CD4-positive, CD25-positive, alpha-beta regulatory T cell (primary cell): ENCODE measurements around the gene SEZ6. TPM values are rescaled to one million over a fixed set of nuclear protein-coding genes. Genes with fewer than 3 reads are reported as not detected.
A peak's percentile ranks its signal among the peaks of the same experiment; 100 is the strongest.

Source experiments
- ATAC-seq, 2 donors: fragments of 150-1000 bp; cut with Tn5 transposase; one replicate each; pipeline ENCODE4 v1.10.0; 2021; ENCODE audit warnings: low read depth in 2 of 2, moderate number of reproducible peaks in 2 of 2, moderate library complexity in 1 of 2
- DNase-seq, 3 donors: peaks; one replicate each; pipeline versions ENCODE4 v3.0.0 to v3.0.0-alpha.2; 2012 to 2022; ENCODE audit warnings: mixed read lengths in 1 of 3
- H3K27ac ChIP-seq: one replicate; pipeline ENCODE4 v1.7.0; 2013; ENCODE audit warnings: mild to moderate bottlenecking, low read length; ENCODE audit not compliant: insufficient read depth, poor library complexity, severe bottlenecking
- H3K27me3 ChIP-seq: one replicate; pipeline ENCODE4 v1.7.0; 2013; ENCODE audit warnings: low read length; ENCODE audit not compliant: control insufficient read depth, insufficient read depth
- H3K36me3 ChIP-seq: one replicate; pipeline ENCODE4 v1.7.0; 2013; ENCODE audit warnings: mild to moderate bottlenecking, low read length, moderate library complexity; ENCODE audit not compliant: control insufficient read depth, insufficient read depth
- H3K4me1 ChIP-seq: 2 replicates; pipeline ENCODE4 v1.7.0; 2013; ENCODE audit warnings: mild to moderate bottlenecking, low read length; ENCODE audit not compliant: insufficient read depth, control insufficient read depth, poor library complexity, severe bottlenecking
- H3K4me3 ChIP-seq: one replicate; pipeline ENCODE4 v1.7.0; 2013; ENCODE audit warnings: low read depth, mild to moderate bottlenecking, low read length, moderate library complexity
- H3K9me3 ChIP-seq, 2 experiments: 1 replicate in 1 of 2; 2 replicates in 1 of 2; pipeline ENCODE4 v1.7.0; 2013; ENCODE audit warnings: low read length in 2 of 2, mild to moderate bottlenecking in 1 of 2, moderate library complexity in 1 of 2; ENCODE audit not compliant: control insufficient read depth in 2 of 2
- H3K27ac Mint-ChIP-seq, 3 donors: one replicate each; pipeline ENCODE4 v1.8.0; 2020 to 2022; ENCODE audit warnings: mild to moderate bottlenecking in 3 of 3, mixed read lengths in 3 of 3, moderate library complexity in 2 of 3
- H3K27me3 Mint-ChIP-seq: one replicate; pipeline ENCODE4 v1.8.0; 2022; ENCODE audit warnings: mild to moderate bottlenecking, mixed read lengths
- H3K36me3 Mint-ChIP-seq: one replicate; pipeline ENCODE4 v1.8.0; 2020; ENCODE audit warnings: mixed read lengths
- H3K4me1 Mint-ChIP-seq, 4 donors: one replicate each; pipeline ENCODE4 v1.8.0; 2020 to 2022; ENCODE audit warnings: mixed read lengths in 4 of 4, mild to moderate bottlenecking in 1 of 4
- H3K4me3 Mint-ChIP-seq, 4 donors: one replicate each; pipeline ENCODE4 v1.8.0; 2020 to 2022; ENCODE audit warnings: mild to moderate bottlenecking in 4 of 4, mixed read lengths in 4 of 4, moderate library complexity in 3 of 4
- H3K9me3 Mint-ChIP-seq, 7 donors: one replicate each; pipeline ENCODE4 v1.8.0; 2020 to 2022; ENCODE audit warnings: mixed read lengths in 7 of 7, mild to moderate bottlenecking in 3 of 7, moderate library complexity in 2 of 7
- polyA plus RNA-seq, 4 donors: library from polyadenylated mRNA; unstranded; fragments of 300-500 nt; fragmentation: Illumina TruSeq; gene quantifications; one replicate each; pipeline ENCODE4 v1.2.3, GENCODE V29; 2021
- total RNA-seq: library from RNA; stranded (reverse); gene quantifications from one replicate; pipeline ENCODE4 v1.2.3, GENCODE V29; 2022

Gene SEZ6
- total and polyA plus RNA-seq, 5 donors from 2014 or later: 0.57 to 1.2 (median 0.76) TPM; not detected in 2

DNA sequence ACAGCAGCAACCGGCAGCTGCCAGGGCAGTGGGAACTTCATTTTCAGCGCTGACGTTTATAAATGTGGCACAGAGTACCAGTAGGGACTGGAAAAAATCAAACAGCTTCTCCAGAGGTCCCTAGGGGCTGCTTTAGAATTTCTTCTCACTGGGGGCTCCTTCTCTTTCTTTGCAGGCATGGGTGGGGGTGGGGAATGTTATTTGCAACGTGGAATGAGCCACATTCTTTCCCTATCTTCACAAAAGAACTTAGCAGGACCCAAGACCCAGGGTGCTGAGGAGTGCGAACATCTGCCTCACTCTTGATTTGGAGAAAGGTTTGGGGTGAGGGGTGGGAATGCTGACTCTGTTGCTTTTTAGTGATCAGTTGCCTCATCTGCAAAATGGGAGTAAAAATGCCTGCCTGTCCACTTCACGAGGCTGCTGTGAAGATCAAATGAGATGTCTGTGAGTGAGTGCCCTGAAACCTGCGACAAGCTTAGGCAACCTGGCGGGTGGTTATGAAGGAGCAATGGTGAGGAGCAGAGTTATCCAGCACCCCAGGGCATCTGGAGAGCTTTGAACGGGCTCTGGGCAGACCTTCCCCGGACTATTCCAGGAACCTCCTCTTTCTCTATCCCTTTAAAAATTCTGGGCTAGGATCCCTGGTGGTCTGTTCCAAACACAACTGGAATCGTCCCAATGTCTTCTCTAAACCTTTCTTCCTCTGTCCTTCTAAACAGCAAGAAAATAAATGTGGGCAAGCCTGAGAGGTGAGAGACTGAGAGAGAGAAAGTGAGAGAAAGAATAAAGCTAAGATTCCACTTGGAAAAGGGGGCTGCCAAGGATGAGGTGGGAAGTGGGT lies 26.4 kb upstream of the SEZ6 start:
- Histone ChIP-seq H3K36me3 (no peaks in the 10 kb centered on the region), H3K27ac (no peak overlapping the region), H3K9me3 (peaks cover 12 to 18% of the 10 kb centered on the region in 2 experiments), H3K27me3 (peaks cover 23% of the 10 kb centered on the region), H3K4me1 (no peaks in the 10 kb centered on the region), H3K4me3 (no peak overlapping the region)
- no peak for DNase-seq
- Mint-ChIP-seq H3K36me3 (no peaks in the 10 kb centered on the region), H3K27ac (peak overlapping the region in 1 of 3 donors; percentile 22), H3K4me1 (no peaks in the 10 kb centered on the region), H3K4me3 (no peak overlapping the region), H3K27me3 (peaks cover 69% of the 10 kb centered on the region), H3K9me3 (peaks cover 3 to 11% (median 7%) of the 10 kb centered on the region in 7 donors)
- ATAC-seq: no peak

DNA sequence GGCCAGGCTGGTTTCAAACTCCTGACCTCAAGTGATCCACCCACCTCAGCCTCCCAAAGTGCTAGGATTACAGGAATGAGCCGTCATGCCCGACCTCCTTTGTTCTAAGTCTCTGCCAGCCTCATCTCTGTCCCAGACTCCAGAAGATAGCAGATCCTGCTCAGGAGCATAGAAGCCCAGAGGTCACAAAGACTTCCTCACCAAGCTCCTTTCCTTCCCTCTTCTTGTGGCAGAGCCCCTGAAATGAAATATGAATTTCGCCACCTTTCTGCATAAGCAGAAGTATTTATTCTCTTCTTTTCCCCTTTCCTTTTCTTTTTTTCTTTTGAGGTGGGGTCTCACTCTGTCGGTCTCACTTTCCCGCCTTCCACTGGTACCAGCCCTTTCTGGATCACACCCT lies 25.7 kb upstream of the SEZ6 start:
- Histone ChIP-seq H3K27ac (no peak overlapping the region), H3K4me3 (no peak overlapping the region), H3K36me3 (no peaks in the 10 kb centered on the region), H3K27me3 (peaks cover 21% of the 10 kb centered on the region), H3K9me3 (peaks cover 12 to 18% of the 10 kb centered on the region in 2 experiments), H3K4me1 (no peaks in the 10 kb centered on the region)
- peak overlapping the region in 1 of 3 donors; percentile 35 for H3K27ac Mint-ChIP-seq
- ATAC-seq: no peak
- no peak for DNase-seq
- H3K36me3 Mint-ChIP-seq: no peaks in the 10 kb centered on the region
- H3K4me1 Mint-ChIP-seq: no peaks in the 10 kb centered on the region
- peaks cover 74% of the 10 kb centered on the region for H3K27me3 Mint-ChIP-seq
- H3K4me3 Mint-ChIP-seq: no peak overlapping the region
- H3K9me3 Mint-ChIP-seq: peaks cover 3 to 11% (median 7%) of the 10 kb centered on the region in 7 donors

DNA sequence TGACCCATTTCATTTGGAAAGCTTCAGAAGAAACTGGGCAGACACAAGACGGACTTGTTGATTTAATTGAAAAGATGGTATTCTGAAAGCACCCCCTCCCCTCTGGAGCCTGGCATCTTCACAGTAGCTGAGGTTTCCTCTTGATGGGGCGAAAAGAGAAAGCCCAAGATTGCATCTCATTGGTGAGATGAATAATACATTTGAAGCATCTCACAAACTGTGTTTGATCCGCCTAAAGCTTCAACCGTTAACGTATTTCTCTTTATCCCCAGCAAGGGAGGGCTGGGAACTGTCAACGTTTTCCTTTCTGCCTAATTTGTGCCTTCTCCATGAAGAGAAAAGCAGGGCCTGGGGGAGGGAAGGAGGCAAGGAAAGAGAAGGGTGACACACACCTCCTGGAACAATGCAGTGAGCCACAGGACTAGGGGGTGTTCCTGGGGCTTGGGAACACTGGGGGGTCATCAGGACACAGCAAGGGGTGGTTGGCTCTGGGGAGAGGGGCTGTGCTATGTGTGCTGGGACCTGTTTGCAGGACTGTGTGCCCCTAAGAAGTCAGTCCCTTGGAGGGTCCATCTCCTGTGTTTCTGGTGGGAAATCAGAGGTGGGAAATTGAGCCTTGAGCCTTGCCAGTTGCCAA lies 18.6 kb upstream of the SEZ6 start:
- peaks cover 53% of the 10 kb centered on the region for H3K27me3 Mint-ChIP-seq
- H3K36me3 Mint-ChIP-seq: no peaks in the 10 kb centered on the region
- ATAC-seq (no peak), DNase-seq (no peak)
- Histone ChIP-seq H3K4me3 (no peak overlapping the region), H3K27ac (no peak overlapping the region), H3K36me3 (no peaks in the 10 kb centered on the region), H3K27me3 (peaks cover 25% of the 10 kb centered on the region), H3K4me1 (peaks cover 8% of the 10 kb centered on the region), H3K9me3 (no peaks in the 10 kb centered on the region)
- peaks cover 0 to 3% (median 0%) of the 10 kb centered on the region in 7 donors for H3K9me3 Mint-ChIP-seq
- H3K4me3 Mint-ChIP-seq: no peak overlapping the region
- H3K27ac Mint-ChIP-seq: no peak overlapping the region
- peaks cover 0 to 5% (median 0%) of the 10 kb centered on the region in 4 donors for H3K4me1 Mint-ChIP-seq

DNA sequence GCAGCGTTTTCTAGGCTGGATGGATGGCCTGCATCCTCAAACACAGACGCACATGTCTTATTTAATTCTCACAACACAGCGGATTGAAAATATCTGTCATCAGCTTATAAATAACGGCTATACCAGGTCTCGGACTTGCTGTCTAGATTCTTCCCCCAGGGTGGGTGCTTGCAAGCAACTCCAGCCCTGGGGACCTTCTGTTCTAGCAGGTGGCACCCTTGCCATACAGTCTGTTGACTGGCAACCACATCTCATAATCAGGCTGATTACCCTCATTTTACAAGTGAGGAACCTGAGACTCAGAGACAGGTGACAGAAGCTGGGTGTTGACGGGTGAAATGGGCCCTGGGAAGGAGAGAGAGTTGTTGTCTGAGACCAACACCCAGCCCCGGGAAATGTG lies 16.2 kb upstream of the SEZ6 start:
- H3K27ac Mint-ChIP-seq: peak overlapping the region in 1 of 3 donors; percentile 72
- peaks cover 60% of the 10 kb centered on the region for H3K27me3 Mint-ChIP-seq
- H3K4me1 ChIP-seq: peaks cover 14% of the 10 kb centered on the region
- no peak overlapping the region for H3K4me3 ChIP-seq
- DNase-seq (no peak), ATAC-seq (no peak)
- no peaks in the 10 kb centered on the region for H3K9me3 Mint-ChIP-seq
- peaks cover 0 to 8% (median 2%) of the 10 kb centered on the region in 4 donors for H3K4me1 Mint-ChIP-seq
- no peak overlapping the region for H3K4me3 Mint-ChIP-seq
- no peaks in the 10 kb centered on the region for H3K36me3 ChIP-seq
- no peaks in the 10 kb centered on the region for H3K36me3 Mint-ChIP-seq
- H3K27me3 ChIP-seq: peaks cover 36% of the 10 kb centered on the region
- no peaks in the 10 kb centered on the region for H3K9me3 ChIP-seq
- no peak overlapping the region for H3K27ac ChIP-seq

DNA sequence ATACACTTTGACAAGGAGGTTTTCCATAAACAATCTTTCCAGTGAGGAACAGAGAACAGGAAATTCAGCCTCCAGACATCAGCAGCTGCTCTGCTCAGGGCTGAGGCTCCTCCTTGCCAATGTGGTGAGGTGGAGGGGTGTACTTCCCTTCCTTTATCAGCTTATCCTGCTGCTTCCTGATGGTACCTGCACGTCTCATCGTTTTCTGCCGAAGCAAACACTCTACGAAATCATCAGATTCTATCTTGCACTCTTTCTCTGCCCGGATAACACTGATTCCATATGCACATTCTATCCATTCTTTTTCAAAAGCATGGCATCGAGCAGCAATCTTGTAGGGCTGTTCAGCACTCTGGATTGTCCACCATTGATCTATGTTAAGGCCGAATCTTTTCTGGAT lies 15.4 kb upstream of the SEZ6 start:
- H3K4me3 Mint-ChIP-seq: no peak overlapping the region
- no peaks in the 10 kb centered on the region for H3K36me3 Mint-ChIP-seq
- ATAC-seq (no peak), DNase-seq (no peak)
- Histone ChIP-seq H3K9me3 (no peaks in the 10 kb centered on the region), H3K4me3 (no peak overlapping the region), H3K27ac (no peak overlapping the region), H3K4me1 (peaks cover 14% of the 10 kb centered on the region), H3K27me3 (peaks cover 38% of the 10 kb centered on the region), H3K36me3 (no peaks in the 10 kb centered on the region)
- H3K9me3 Mint-ChIP-seq: no peaks in the 10 kb centered on the region
- H3K27ac Mint-ChIP-seq: no peak overlapping the region
- peaks cover 59% of the 10 kb centered on the region for H3K27me3 Mint-ChIP-seq
- peaks cover 0 to 8% (median 2%) of the 10 kb centered on the region in 4 donors for H3K4me1 Mint-ChIP-seq

DNA sequence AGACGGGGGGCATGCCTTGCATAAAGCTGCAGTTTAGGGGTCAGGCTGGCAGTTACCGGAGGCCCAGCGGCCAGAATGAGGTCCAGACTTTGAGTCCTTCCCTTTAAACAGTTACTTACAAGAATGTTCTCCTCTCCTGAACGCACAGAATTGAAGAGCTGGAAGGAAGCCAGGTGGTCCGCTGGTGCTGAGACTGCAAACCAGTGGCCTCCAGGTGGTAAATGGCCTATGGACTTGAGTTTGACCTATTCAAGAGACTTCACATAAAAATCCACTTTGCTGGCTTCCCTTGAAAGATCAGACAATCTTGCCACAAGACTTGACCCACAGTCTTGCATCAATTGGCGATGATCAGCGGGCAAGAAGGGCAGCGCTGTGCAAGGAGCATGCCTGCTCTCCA lies 14.7 kb upstream of the SEZ6 start:
- Mint-ChIP-seq H3K4me1 (peaks cover 0 to 8% (median 2%) of the 10 kb centered on the region in 4 donors), H3K36me3 (no peaks in the 10 kb centered on the region), H3K4me3 (no peak overlapping the region), H3K27ac (no peak overlapping the region), H3K27me3 (peaks cover 60% of the 10 kb centered on the region), H3K9me3 (no peaks in the 10 kb centered on the region)
- DNase-seq (no peak), ATAC-seq (no peak)
- H3K27ac ChIP-seq: no peak overlapping the region
- peaks cover 38% of the 10 kb centered on the region for H3K27me3 ChIP-seq
- no peaks in the 10 kb centered on the region for H3K9me3 ChIP-seq
- no peaks in the 10 kb centered on the region for H3K36me3 ChIP-seq
- no peak overlapping the region for H3K4me3 ChIP-seq
- peaks cover 14% of the 10 kb centered on the region for H3K4me1 ChIP-seq

DNA sequence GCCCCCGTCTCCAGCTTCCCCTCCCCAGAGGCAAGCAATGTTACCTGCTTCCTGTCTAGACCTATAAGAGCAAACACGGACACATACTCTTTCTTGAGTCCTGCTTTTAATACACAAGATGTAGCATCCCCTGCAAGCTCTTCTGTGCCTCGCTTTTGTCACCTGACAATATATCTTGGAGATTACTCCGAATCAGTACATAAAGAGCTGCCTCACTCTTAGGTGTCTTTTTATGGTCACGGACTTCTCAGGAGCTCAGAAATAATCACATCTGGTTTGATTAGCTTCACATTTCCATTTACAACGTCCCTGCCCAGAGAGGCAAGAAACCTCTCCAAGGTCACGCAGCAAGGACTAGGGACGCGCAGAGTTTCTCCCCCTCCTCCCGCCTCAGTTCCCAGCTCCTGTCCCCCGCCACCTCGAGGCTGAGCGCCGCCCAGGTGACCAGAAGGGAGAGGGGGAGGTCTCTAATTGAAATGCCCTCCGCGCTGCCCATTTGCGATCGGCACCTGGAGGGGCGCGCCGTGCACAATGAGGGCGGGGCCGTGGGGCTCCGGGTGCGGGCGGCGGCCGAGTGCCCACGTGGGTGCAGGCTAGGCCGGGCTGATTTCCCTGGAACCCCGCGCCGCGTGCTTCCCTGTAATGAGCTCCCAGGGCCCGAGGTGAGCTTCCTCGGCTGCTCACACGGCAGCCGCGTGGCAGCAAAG lies 13.8 kb upstream of the SEZ6 start:
- no peak for DNase-seq
- ATAC-seq: no peak
- Histone ChIP-seq H3K4me1 (peaks cover 14% of the 10 kb centered on the region), H3K27ac (no peak overlapping the region), H3K9me3 (no peaks in the 10 kb centered on the region), H3K4me3 (no peak overlapping the region), H3K36me3 (no peaks in the 10 kb centered on the region), H3K27me3 (peaks cover 34% of the 10 kb centered on the region)
- no peaks in the 10 kb centered on the region for H3K9me3 Mint-ChIP-seq
- no peak overlapping the region for H3K4me3 Mint-ChIP-seq
- no peak overlapping the region for H3K27ac Mint-ChIP-seq
- H3K27me3 Mint-ChIP-seq: peaks cover 66% of the 10 kb centered on the region
- H3K36me3 Mint-ChIP-seq: no peaks in the 10 kb centered on the region
- peaks cover 0 to 8% (median 2%) of the 10 kb centered on the region in 4 donors for H3K4me1 Mint-ChIP-seq
